ENCODE data around the gene GRID2. TPM values are rescaled to one million over a fixed set of nuclear protein-coding genes. Genes with fewer than 3 reads are reported as not detected.
"Not testable (repeated sequence)": the region's sequence is repeated elsewhere in the genome, so short reads cannot be mapped to it uniquely, and the experiment has no call there.

GRID2 gene
- total and polyA plus RNA-seq, 8 donors = 0.14 to 0.36 (median 0.22) TPM

DNA sequence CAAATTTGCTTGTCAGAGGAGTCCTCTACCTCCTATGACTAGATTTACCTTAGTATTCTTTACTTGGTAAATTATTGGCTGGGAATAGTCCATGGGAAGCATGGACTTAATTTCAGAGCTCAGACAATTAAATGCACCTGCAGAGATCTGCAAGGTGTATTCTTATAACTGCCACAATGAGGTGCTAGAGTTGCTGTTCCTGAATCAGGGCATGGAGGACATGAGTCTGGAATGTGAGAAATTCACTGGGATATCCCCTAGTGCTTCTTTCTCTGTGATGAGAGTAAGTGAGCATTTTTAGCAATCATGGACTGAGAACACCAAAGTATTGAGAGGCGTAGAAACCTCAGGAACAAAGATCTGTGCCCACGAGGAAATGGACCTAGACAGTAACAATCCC, 32.9 kb upstream of the GRID2 start:
- Histone ChIP-seq H3K4me1 (no peaks in the 10 kb centered on the region), H3K36me3 (no peaks in the 10 kb centered on the region), H3K27me3 (no peaks in the 10 kb centered on the region), H3K27ac (no peak overlapping the region), H3K4me3 (no peak overlapping the region), H3K9me3 (no peaks in the 10 kb centered on the region)
- ATAC-seq = no peak
- TF ChIP-seq, protein P1, sequence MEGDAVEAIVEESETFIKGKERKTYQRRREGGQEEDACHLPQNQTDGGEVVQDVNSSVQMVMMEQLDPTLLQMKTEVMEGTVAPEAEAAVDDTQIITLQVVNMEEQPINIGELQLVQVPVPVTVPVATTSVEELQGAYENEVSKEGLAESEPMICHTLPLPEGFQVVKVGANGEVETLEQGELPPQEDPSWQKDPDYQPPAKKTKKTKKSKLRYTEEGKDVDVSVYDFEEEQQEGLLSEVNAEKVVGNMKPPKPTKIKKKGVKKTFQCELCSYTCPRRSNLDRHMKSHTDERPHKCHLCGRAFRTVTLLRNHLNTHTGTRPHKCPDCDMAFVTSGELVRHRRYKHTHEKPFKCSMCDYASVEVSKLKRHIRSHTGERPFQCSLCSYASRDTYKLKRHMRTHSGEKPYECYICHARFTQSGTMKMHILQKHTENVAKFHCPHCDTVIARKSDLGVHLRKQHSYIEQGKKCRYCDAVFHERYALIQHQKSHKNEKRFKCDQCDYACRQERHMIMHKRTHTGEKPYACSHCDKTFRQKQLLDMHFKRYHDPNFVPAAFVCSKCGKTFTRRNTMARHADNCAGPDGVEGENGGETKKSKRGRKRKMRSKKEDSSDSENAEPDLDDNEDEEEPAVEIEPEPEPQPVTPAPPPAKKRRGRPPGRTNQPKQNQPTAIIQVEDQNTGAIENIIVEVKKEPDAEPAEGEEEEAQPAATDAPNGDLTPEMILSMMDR (IDR thresholded peaks at IDR 0.05) = no peak
- DNase-seq = no peak
- intact Hi-C loops (cut with DNase I) = no loop called here

DNA sequence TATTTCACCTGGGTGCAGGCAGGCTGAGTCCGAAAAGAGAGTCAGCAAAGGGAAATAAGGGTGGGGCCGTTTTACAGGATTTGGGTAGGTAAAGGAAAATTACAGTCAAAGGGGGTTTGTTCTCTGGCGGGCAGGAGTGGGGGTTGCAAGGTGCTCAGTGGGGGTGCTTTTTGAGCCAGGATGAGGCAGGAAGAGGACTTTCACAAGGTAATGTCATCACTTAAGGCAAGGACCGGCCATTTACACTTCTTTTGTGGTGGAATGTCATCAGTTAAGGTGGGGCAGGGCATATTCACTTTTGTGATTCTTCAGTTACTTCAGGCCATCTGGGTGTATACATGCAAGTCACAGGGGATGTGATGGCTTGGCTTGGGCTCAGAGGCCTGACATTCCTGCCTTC, 32.2 kb upstream of the GRID2 start:
- H3K27me3 ChIP-seq; H3K36me3 ChIP-seq; H3K9me3 ChIP-seq; ATAC-seq; H3K27ac ChIP-seq; intact Hi-C loops (cut with DNase I); DNase-seq; H3K4me1 ChIP-seq; H3K4me3 ChIP-seq: not testable (repeated sequence)

DNA sequence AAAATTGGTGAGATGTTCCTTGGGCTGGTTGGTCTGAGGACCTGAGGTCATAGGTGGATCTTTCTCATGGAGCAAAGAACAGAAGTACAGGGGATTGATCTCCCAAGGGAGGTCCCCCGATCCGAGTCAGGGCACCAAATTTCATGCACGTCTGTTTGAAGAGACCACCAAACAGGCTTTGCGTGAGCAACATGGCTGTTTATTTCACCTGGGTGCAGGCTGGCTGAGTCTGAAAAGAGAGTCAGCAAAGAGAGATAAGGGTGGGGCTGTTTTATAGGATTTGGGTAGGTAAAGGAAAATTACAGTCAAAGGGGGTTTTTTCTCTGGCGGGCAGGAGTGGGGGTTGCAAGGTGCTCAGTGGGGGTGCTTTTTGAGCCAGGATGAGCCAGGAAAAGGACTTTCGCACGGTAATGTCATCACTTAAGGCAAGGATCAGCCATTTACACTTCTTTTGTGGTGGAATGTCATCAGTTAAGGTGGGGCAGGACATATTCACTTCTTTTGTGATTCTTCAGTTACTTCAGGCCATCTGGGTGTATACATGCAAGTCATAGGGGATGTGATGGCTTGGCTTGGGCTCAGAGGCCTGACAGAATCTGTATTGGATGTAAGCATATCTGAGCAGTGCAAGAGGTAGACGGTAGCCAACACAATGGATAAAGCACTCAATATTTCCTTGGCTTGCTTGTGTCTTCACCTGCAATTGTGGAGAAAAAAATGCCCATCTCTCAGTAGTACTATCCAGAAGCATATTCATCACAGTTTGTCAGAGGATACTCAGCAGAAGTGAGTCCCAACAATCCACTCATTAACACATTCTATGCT, 26.5 kb upstream of the GRID2 start:
- H3K9me3 ChIP-seq; H3K4me1 ChIP-seq; intact Hi-C loops (cut with DNase I); ATAC-seq; H3K4me3 ChIP-seq; DNase-seq; H3K36me3 ChIP-seq; H3K27ac ChIP-seq; H3K27me3 ChIP-seq: not testable (repeated sequence)

DNA sequence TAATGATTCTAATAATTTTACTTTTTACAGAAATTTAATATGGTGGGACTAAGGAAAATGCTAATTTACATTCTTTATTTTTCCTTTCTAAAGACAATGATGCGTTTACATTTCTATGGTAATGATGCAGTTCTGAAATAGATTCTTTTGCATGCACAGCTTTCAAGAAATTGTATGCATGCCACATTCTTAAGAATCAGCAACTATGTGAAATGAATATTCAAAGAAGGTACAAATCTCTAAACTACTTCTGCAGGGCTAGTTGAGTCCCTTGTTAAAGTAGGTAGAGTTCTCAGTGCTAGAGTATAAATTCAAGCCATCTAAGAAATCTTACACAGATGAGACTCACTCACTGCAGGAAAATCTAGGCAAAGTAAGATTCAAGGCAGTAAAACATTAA, 24.5 kb upstream of the GRID2 start:
- ATAC-seq = no peak
- intact Hi-C loops (cut with DNase I) = no loop called here
- H3K27me3 ChIP-seq = no peaks in the 10 kb centered on the region

DNA sequence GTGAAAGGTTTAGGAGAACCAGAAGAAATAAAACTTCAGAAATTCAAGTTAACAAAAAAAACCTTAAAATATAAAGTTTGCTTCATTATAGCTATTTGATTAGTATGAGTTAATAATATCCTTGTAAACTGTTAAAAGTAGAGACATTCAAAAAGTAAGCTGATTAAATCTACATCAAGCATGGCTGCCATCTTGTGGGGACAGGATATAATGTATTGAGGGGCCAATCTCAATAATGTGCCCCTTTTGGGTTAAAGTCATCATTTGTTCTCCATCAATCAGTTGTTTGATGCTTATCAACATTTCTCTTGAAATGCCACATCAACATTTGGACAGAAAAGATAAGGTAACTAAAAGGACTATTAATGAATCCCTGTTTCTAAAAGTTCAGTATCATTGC, 4.6 kb upstream of the GRID2 start:
- TF ChIP-seq, protein P1 (IDR thresholded peaks at IDR 0.05) = no peak
- Histone ChIP-seq H3K27me3 (peaks cover 29 to 39% of the 10 kb centered on the region in 2 donors), H3K27ac (no peak overlapping the region), H3K4me1 (no peaks in the 10 kb centered on the region), H3K4me3 (no peak overlapping the region), H3K36me3 (no peaks in the 10 kb centered on the region), H3K9me3 (no peaks in the 10 kb centered on the region)
- ATAC-seq (no peak), DNase-seq (peak in 1 of 4 donors; percentile 1)
- intact Hi-C loops (cut with DNase I) = no loop called here

More for the DNA sequence above, 24.5 kb upstream of the GRID2 start:
- no peaks in the 10 kb centered on the region for H3K4me1 ChIP-seq
- no peaks in the 10 kb centered on the region for H3K36me3 ChIP-seq
- TF ChIP-seq, protein P1 (IDR thresholded peaks at IDR 0.05) = no peak
- H3K27ac ChIP-seq = no peak overlapping the region
- no peaks in the 10 kb centered on the region for H3K9me3 ChIP-seq
- H3K4me3 ChIP-seq = no peak overlapping the region
- DNase-seq = no peak

DNA sequence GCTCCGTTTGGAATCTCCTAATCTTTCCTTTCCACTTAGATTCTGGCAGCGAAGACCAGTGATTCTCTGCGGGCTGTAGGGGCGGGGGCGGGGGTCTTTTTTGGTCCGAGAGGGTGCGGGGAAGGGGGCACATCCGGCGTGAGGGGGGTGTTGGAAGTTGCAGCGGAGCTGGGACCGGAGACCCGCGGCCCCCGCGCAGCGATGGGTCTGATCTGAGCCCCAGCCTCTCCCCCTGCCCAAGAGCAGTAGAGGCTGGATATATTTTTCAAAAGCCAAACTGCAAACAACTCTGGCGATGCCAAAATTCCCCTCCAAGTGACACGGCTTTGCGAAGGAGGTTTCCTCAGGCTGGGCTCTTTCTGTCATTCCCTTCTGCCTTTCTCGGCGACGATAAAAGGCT, 355 bp downstream of the GRID2 start:
- H3K9me3 ChIP-seq = no peaks in the 10 kb centered on the region
- H3K36me3 ChIP-seq = no peaks in the 10 kb centered on the region
- no peak overlapping the region for H3K4me3 ChIP-seq
- peaks cover 54 to 76% of the 10 kb centered on the region in 2 donors for H3K27me3 ChIP-seq
- no peak overlapping the region for H3K27ac ChIP-seq
- DNase-seq = peak in 2 of 4 donors; percentile 13 to 44
- TF ChIP-seq, protein P1 (IDR thresholded peaks at IDR 0.05) = no peak
- intact Hi-C loops (cut with DNase I) = no loop called here
- peaks cover 0 to 12% of the 10 kb centered on the region in 2 donors for H3K4me1 ChIP-seq
- no peak for ATAC-seq

Data from left lung (tissue), 10 donors.